Measurements from ENCODE around the gene CCDC60.
A peak's percentile ranks its signal among the peaks of the same experiment; 100 is the strongest.

The CCDC60 gene

GRCh38 chr12:119544765-119545625, 210.5 kb downstream of the CCDC60 start:
- peak; percentile 39 for DNase-seq (ENCODE audit: low read depth)

- no peak for DNase-seq (ENCODE audit: low read depth)
Observed at GRCh38 chr12:119546340-119546739, 211.8 kb downstream of the CCDC60 start.

- no peak for DNase-seq (ENCODE audit: low read depth)
Observed at GRCh38 chr12:119547001-119547400, 212.5 kb downstream of the CCDC60 start.

- DNase-seq (ENCODE audit: low read depth): no peak
Observed at GRCh38 chr12:119556854-119557253, 222.3 kb downstream of the CCDC60 start.

- DNase-seq (ENCODE audit: low read depth): no peak
Observed at GRCh38 chr12:119565404-119565803, 230.9 kb downstream of the CCDC60 start.

- DNase-seq (ENCODE audit: low read depth): no peak
Observed at GRCh38 chr12:119570771-119571170, 236.2 kb downstream of the CCDC60 start.

- DNase-seq (ENCODE audit: low read depth): no peak
Observed at GRCh38 chr12:119573086-119573485, 238.6 kb downstream of the CCDC60 start.

GRCh38 chr12:119574255-119574654, 239.7 kb downstream of the CCDC60 start:
- no peak for DNase-seq (ENCODE audit: low read depth)

- no peak for DNase-seq (ENCODE audit: low read depth)
Observed at GRCh38 chr12:119576118-119576810, 241.7 kb downstream of the CCDC60 start.

GRCh38 chr12:119576915-119577314, 242.4 kb downstream of the CCDC60 start:
- no peak for DNase-seq (ENCODE audit: low read depth)

GRCh38 chr12:119578112-119578511, 243.6 kb downstream of the CCDC60 start:
- DNase-seq (ENCODE audit: low read depth): peak; percentile 35

GRCh38 chr12:119589097-119589496, 254.6 kb downstream of the CCDC60 start:
- no peak for DNase-seq (ENCODE audit: low read depth)

- DNase-seq (ENCODE audit: low read depth): no peak
Observed at GRCh38 chr12:119589634-119590033, 255.1 kb downstream of the CCDC60 start.
